Spinal cord (tissue), 10 donors: Measurements from ENCODE around the gene CPEB1. TPM values are rescaled to one million over a fixed set of nuclear protein-coding genes. Genes with fewer than 3 reads are reported as not detected.

ENCODE experiments used
- DNase-seq, 6 donors: peaks; one replicate each; pipeline versions ENCODE4 v3.0.0 to v3.0.0-alpha.2; 2013 to 2015; ENCODE audit warnings: low spot score in 6 of 6, low read depth in 4 of 6
- H3K27ac ChIP-seq: one replicate; pipeline ENCODE4 v1.5.1; 2013; ENCODE audit warnings: low read depth, low read length, control low read depth
- H3K27me3 ChIP-seq: one replicate; pipeline ENCODE4 v1.6.1; 2013; ENCODE audit warnings: low read length; ENCODE audit not compliant: control insufficient read depth, insufficient read depth
- H3K36me3 ChIP-seq: one replicate; pipeline ENCODE4 v1.6.1; 2013; ENCODE audit warnings: low read length; ENCODE audit not compliant: control insufficient read depth, insufficient read depth
- H3K4me1 ChIP-seq: one replicate; pipeline ENCODE4 v1.6.1; 2013; ENCODE audit warnings: low read length; ENCODE audit not compliant: control insufficient read depth, insufficient read depth
- H3K4me3 ChIP-seq: one replicate; pipeline ENCODE4 v1.5.1; 2013; ENCODE audit warnings: low read depth, low read length, control low read depth
- H3K9me3 ChIP-seq: one replicate; pipeline ENCODE4 v1.6.1; 2013; ENCODE audit warnings: low read length; ENCODE audit not compliant: control insufficient read depth, insufficient read depth
- WGBS: methylation state at CpG from one replicate; pipeline ENCODE4 v1.1.5; 2013; ENCODE audit warnings: missing lambda C conversion rate; ENCODE audit not compliant: insufficient coverage; 5-methylcytosine and 5-hydroxymethylcytosine counted together
- polyA plus RNA-seq, 2 donors: library from polyadenylated mRNA; unstranded; fragments of 120-200 nt; gene quantifications; one replicate each; pipeline ENCODE4 v1.2.1, GENCODE V29; 2013; ENCODE audit not compliant: insufficient read length in 2 of 2
- total RNA-seq, 2 donors: library from RNA; depleted of rRNA in 1 of 2; stranded (reverse); fragments of 120-200 nt in 1 of 2; fragments of >200 nt in 1 of 2; gene quantifications; one replicate each; pipeline versions ENCODE4 v1.2.3 to v1.2.4, GENCODE V29; 2013 to 2014
- donor health status: healthy.

CPEB1 gene
- total and polyA plus RNA-seq, 4 donors = 5.1 to 11.0 (median 8.1) TPM

DNA sequence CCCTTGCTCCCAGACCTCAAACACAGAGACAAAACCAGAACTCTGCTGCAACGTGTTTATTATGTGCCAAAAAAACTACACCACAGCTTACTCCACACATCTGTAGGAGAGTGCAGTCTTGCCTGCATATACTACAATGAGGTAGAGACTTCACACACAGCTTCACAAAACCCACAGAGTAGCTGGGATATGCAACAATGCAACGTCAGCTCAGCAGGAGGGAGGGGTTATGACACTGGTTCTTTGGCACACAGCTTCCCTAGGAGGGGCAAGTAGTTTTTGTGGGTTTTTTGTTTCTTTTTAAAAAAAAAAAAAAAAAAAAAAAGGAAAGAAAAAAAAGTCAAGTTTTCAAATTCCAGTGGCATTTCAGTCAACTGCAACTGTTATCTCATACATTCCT, 104.0 kb downstream of the CPEB1 start:
- peaks cover 12% of the 10 kb centered on the region for H3K36me3 ChIP-seq
- H3K4me3 ChIP-seq = no peak overlapping the region
- WGBS = no CpG with 5 or more reads among the region's 2 CpGs
- H3K27ac ChIP-seq = no peak overlapping the region
- peaks cover 14% of the 10 kb centered on the region for H3K4me1 ChIP-seq
- no peaks in the 10 kb centered on the region for H3K9me3 ChIP-seq
- no peak for DNase-seq
- no peaks in the 10 kb centered on the region for H3K27me3 ChIP-seq

DNA sequence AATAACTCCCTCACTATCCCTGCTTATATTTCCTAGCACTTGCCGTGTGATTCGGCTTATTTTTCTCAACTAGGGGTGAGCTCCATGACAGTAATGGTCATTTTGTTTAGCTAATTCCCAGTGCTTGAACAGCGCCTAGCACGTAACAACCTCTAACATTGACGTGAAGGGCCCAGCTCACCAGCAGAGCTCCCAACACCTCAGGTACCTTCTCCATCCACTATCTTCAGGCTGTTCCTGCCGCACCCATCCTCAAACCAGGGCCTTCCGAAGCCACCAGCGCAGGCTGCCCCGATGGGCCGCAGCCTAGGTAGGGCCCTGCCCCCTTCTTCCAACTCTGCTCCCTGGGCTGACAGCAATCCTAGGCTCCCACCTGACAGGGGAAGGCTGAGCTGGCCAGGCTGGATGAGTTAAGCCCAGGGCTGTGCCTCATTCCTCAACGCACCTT, 106.2 kb downstream of the CPEB1 start:
- H3K9me3 ChIP-seq = no peaks in the 10 kb centered on the region
- WGBS = 27% methylated on average over 11 of the region's 11 CpGs
- H3K36me3 ChIP-seq = peaks cover 19% of the 10 kb centered on the region
- H3K4me3 ChIP-seq = peak overlapping the region; percentile 92
- DNase-seq = peak in 1 of 6 donors; percentile 17
- H3K4me1 ChIP-seq = peaks cover 14% of the 10 kb centered on the region
- no peaks in the 10 kb centered on the region for H3K27me3 ChIP-seq
- H3K27ac ChIP-seq = peak overlapping the region; percentile 92

DNA sequence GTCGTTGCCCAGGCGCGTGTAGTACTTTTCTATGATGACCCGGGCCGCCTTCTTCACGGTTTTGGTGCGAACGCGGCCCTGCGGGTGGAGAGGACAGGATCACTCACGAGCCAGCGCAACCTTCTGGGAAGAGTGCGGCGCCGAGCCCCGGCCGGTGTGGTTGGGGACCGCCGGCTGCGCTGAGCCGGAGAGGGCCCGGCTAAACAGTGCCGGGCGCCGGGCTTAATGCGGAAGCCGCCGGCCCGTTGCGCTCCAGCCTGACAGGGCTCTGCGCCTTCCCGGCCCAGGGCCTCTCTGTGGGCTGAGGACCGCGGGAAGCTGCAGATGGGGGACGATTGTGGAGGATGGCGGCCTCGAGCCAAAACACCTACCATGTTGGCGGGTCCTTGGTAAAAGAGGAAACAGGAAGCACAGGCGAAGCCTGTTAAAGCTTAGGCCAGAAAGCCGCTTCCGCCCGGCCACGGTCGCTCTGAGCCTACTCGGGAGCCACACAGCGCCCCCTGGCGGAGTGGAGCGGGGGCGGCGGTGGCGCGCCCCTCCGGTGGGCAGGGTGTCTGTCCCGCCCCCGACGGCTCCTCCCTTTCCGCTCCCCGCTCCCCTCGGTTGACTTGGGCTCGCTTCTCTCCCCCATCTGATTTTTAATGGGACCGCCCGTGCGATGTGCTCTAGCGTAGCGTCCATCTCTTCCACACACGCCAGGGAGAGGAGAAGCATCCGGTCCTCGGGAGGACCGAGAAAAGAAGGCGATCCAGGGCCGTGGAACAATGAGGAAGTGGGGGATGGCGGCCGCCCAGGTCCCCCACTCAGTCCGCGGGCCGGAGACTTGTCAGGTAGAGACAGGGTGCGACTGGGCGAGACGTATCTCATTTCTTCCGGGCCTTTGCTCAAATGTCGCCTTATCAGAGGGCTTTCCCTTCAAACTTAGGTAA, 106.8 kb downstream of the CPEB1 start, which contains the start of gene RPS17:
RPS17 (minus strand) TSS at position 403 of the 929 bp plus-strand sequence; CDS start at position 374, 29 bp downstream.
- under 1% methylated on average over 70 of the region's 81 CpGs for WGBS
- Histone ChIP-seq H3K36me3 (peaks cover 23% of the 10 kb centered on the region), H3K27me3 (no peaks in the 10 kb centered on the region), H3K4me1 (peaks cover 14% of the 10 kb centered on the region), H3K27ac (peak within 1 kb of the TSS; percentile 92), H3K4me3 (peak within 1 kb of the TSS; percentile 92), H3K9me3 (no peaks in the 10 kb centered on the region)
- peak; percentile 91 to 99 (median 94) for DNase-seq

DNA sequence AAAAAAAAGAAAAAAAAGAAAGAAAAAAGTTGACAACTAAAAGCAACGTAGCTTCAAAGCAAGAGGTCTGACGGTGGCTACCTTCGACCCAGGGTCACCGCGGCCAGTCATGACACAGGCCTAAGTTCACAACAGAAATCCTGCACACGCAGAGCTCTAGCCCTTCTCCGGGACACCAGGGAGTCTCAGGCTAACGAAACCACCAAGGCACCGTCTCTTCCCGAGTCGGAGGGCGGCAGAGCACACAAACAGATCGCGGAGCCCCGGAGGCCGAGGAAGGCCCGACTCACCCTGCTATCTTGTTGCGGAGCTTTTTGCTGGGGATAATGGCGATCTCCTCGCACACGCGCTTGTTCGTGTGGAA, 107.5 kb downstream of the CPEB1 start:
- H3K27ac ChIP-seq = peak overlapping the region; percentile 92
- H3K27me3 ChIP-seq = no peaks in the 10 kb centered on the region
- WGBS = under 1% methylated on average over 23 of the region's 23 CpGs
- H3K36me3 ChIP-seq = peaks cover 26% of the 10 kb centered on the region
- no peak for DNase-seq
- peaks cover 14% of the 10 kb centered on the region for H3K4me1 ChIP-seq
- H3K4me3 ChIP-seq = peak overlapping the region; percentile 92
- H3K9me3 ChIP-seq = no peaks in the 10 kb centered on the region

DNA sequence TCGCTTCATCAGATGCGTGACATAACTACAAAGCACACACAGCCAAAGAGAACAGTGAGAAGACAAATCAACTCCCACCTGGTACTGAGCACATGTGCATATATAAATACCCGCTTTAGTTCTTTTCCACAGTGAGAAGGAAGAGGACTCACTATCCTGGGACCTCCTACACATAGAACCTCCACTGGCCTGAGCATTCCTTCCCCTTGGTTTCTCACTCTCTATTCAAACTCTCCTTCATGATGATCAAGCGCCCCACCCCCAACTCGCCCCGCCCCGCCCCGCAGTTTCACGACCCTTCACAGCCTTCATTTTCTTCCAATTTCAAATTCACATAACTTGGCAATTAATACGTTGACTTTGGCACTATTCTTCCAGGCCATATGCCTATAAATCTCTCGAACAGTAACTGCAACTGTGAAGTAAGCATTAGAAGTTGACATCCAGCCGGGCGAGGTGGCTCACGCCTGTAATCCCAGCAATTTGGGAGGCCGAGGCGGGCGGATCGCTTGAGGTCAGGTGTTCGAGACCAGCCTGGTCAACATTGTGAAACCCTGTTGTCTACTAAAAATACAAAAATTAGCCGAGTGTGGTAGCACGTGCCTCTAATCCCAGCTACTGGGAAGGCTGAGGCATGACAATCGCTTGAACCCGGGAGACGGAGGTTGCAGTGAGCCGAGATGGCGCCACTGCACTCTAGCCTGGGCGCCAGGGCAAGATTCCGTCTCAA, 108.0 kb downstream of the CPEB1 start:
- H3K36me3 ChIP-seq = peaks cover 24% of the 10 kb centered on the region
- WGBS = 15% methylated on average over 22 of the region's 28 CpGs
- peak overlapping the region; percentile 92 for H3K4me3 ChIP-seq
- H3K9me3 ChIP-seq = no peaks in the 10 kb centered on the region
- H3K4me1 ChIP-seq = peaks cover 14% of the 10 kb centered on the region
- H3K27ac ChIP-seq = no peak overlapping the region
- no peak for DNase-seq
- H3K27me3 ChIP-seq = no peaks in the 10 kb centered on the region

DNA sequence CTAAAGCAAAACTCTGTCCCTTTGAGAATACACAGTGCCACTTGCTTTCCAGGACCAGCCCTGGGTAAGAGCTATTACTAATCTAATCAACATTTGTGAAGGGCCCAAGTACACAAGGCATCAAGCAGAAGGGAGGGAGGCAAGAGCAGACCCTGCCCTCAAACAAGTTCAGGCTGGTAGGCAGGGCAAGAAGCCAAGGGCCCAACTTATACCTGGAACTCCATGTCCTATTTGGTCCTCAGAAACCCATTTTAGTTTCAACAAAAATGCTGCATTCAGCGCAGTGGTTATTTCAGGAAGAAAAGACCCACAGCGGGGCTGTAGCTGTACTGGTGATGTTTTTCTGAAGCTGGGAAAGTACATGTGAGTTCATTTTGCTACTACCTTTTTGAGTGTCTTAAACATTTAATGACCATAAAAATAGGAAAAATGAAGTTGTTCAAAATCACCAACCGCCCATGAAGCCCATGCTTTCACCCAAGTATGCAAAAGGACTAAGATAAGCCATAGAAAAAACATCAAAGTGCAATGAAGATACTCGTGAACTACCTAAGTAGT, 109.7 kb downstream of the CPEB1 start:
- H3K27me3 ChIP-seq = no peaks in the 10 kb centered on the region
- H3K27ac ChIP-seq = no peak overlapping the region
- no peaks in the 10 kb centered on the region for H3K9me3 ChIP-seq
- H3K4me3 ChIP-seq = no peak overlapping the region
- 43% methylated on average over 1 of the region's 4 CpGs for WGBS
- peaks cover 41% of the 10 kb centered on the region for H3K36me3 ChIP-seq
- no peak for DNase-seq
- peaks cover 14% of the 10 kb centered on the region for H3K4me1 ChIP-seq

DNA sequence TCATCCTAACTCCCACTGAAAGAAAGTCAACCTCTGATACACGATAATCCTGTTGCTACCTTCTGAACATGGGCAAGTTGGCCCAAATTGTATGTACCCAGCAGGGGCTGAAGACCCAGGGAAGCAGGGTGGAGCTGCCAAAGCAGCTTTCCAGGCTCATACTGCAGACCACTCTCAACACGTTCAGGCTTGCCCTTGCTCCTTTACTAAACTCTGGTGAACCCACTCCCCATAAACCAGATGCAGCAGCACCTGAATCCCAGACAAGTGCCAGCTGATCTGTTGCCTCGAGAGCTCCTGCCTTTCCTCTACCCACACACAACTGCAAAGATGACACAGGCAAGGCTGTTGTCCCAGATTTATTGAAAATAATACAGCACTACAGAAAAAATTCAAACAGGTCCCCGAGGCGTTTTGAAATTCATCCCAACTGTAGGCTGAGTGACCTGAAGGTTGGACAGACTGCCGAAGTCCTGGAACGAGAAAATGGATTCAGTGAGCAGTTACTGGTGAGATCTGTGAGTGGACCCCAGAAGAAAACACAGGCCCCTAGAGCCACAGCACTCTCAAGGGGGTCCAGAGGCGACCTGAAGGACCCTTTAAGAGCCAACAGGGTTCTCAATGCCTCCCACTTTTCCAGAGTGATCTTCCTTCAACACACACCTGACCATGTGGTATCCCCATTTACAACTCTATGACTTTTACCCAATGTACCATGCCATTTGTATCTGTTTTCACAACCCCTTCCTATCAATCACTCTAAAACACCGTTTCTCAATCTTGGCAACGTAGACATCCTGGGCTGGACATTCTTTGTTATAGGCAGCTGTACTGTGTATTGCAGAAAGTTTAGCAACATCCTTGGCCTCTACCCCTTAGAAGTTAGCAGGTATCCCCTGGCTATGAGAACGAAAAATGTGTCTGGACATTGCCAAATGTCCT, 110.5 kb downstream of the CPEB1 start:
- WGBS = 78% methylated on average over 7 of the region's 11 CpGs
- H3K36me3 ChIP-seq = peaks cover 47% of the 10 kb centered on the region
- H3K4me1 ChIP-seq = peaks cover 14% of the 10 kb centered on the region
- H3K4me3 ChIP-seq = no peak overlapping the region
- DNase-seq = no peak
- no peak overlapping the region for H3K27ac ChIP-seq
- H3K9me3 ChIP-seq = no peaks in the 10 kb centered on the region
- no peaks in the 10 kb centered on the region for H3K27me3 ChIP-seq

DNA sequence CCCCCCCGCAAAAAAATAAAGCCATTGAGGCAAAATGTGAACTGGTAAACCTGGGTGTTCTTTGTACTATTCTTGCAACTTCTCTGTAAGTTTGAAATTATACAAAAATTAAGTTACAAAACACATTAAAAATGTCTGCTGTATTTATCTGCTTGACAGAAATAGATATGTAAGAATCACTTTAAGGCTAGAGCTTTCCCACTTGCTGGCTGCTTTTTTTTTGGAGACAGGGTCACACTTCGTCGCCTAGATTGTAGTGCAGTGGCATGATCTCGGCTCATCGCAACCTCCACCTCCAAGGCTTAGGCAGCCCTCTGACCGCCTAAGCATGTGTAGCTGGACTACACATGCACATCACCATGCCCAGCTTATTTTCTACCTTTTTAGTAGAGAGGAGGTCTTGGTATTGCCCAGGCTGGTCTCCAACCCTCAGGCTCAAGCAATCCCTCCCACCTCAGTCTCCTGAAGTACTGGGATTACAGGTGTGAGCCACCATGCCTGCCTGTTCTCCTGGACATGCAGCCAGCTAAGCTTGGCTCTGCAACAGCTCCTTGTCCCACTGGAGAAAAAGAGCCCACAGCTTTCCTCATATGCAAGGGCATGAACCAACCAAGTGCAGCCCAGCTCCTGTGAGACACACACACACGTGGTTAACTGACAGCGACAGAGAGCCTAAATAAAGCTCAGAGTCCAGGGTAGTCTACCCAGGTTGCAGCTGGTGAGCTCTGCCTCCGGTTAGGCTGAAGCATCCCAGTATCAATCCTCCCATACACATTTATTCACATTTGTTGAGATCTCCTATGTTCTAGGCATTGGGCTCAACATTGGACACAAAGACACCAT, 111.4 kb downstream of the CPEB1 start:
- 77% methylated on average over 7 of the region's 9 CpGs for WGBS
- H3K36me3 ChIP-seq = peaks cover 49% of the 10 kb centered on the region

More for the DNA sequence above, 111.4 kb downstream of the CPEB1 start:
- DNase-seq = no peak
- Histone ChIP-seq H3K27ac (no peak overlapping the region), H3K9me3 (no peaks in the 10 kb centered on the region), H3K27me3 (no peaks in the 10 kb centered on the region), H3K4me3 (no peak overlapping the region), H3K4me1 (peaks cover 12% of the 10 kb centered on the region)
